Heart left ventricle (tissue), 13 donors: Measurements from ENCODE around the gene KRTAP4-6.

Experiments used
- POLR2A ChIP-seq, 2 donors: fragments of 450-650 bp; IDR thresholded peaks; one replicate each; pipeline ENCODE4 v1.6.1; 2017; ENCODE audit warnings: antibody characterized with exemption in 2 of 2, mild to moderate bottlenecking in 2 of 2, moderate library complexity in 2 of 2
- TF ChIP-seq, protein P1 (sequence below), 12 donors: fragments of 200-600 bp; sonication (generic) in 4 of 12; IDR thresholded peaks; one replicate each; pipeline versions ENCODE4 v1.5.0 to v1.8.0; 2018 to 2022; ENCODE audit warnings: antibody characterized with exemption in 12 of 12, mild to moderate bottlenecking in 5 of 12
- donor health status: ischemic (EF 13 %, LVEDD 7.1; RV severe dilation, severe dysfunction).
- donor health status: DM: no; HTN: yes; CAD: no.
- donor health status: DM: no; HTN: no; CAD: no.
- donor health status: ischemic (EF 25% LVEDD 6.9; RV normal size, moderate dysfunction).
- donor health status: ischemic (EF 25% LVEDD 5.7; RV mildly dilated, moderate dysfunction).
- donor health status: ischemic (EF 35%, LVEDD 5.7; RV mildly dilated, moderate dysfunction).
- donor health status: nonischemic (EF 11% LVEDD 7.7; RV severe dilation, severe dysfunction).
- donor health status: DM: yes; HTN: yes; CAD: no.
- donor health status: PGD.
- donor health status: ischemic (EF 29% LVEDD 5.4; RV normal size, mild dysfunction).
- donor health status: nonischemic (EF 23%, LVEDD 6.1; RV moderate dilation, normal function).

DNA sequence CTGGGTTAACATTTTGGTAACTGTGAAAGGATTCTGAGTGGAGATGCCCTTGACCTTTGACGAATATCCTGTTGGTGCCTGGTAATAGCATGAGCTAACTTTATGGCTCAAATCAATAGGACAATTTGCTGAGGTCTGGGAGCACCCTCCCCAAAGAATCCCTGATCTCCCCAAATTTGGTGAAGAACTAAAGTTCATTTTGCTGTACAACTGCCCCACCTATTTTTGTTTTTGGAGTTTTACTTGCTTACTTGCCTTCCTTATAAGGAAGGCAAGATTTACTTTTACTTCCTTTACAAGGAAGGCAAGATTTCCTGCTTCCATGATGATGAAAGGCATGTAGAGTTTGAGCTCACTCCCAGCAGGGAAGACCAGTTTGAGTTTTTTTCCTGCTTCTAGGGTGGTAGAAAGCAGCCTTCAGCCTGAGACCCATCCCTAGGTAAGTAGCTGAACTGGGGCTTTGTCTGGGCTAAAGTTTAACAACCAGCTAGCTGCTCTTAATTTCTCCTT lies 32.3 kb downstream of the KRTAP4-6 start:
- TF ChIP-seq, protein P1, sequence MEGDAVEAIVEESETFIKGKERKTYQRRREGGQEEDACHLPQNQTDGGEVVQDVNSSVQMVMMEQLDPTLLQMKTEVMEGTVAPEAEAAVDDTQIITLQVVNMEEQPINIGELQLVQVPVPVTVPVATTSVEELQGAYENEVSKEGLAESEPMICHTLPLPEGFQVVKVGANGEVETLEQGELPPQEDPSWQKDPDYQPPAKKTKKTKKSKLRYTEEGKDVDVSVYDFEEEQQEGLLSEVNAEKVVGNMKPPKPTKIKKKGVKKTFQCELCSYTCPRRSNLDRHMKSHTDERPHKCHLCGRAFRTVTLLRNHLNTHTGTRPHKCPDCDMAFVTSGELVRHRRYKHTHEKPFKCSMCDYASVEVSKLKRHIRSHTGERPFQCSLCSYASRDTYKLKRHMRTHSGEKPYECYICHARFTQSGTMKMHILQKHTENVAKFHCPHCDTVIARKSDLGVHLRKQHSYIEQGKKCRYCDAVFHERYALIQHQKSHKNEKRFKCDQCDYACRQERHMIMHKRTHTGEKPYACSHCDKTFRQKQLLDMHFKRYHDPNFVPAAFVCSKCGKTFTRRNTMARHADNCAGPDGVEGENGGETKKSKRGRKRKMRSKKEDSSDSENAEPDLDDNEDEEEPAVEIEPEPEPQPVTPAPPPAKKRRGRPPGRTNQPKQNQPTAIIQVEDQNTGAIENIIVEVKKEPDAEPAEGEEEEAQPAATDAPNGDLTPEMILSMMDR (IDR thresholded peaks at IDR 0.05) = no peak
- no peak for TF ChIP-seq POLR2A (IDR thresholded peaks at IDR 0.05)
